HG03575 (cell line): ENCODE data around the gene AAGAB.
"Not testable (repeated sequence)": the region's sequence is repeated elsewhere in the genome, so short reads cannot be mapped to it uniquely, and the experiment has no call there.

Source experiments
- ATAC-seq: cut with Tn5 transposase; IDR thresholded peaks from one replicate; pipeline ENCODE4 v1.9.1; 2021; ENCODE audit not compliant: unreplicated experiment, insufficient number of reproducible peaks, low FRiP score; ENCODE audit errors: extremely low read depth

AAGAB gene

GRCh38 chr15:67256051-67256450, 1.6 kb upstream of the AAGAB start:
- ATAC-seq = no peak

- no peak for ATAC-seq
These were observed 768 bp downstream of the AAGAB start for GRCh38 chr15:67253549-67254237.

GRCh38 chr15:67253101-67253500, 1.4 kb downstream of the AAGAB start:
- ATAC-seq = no peak

GRCh38 chr15:67251318-67251717, 3.1 kb downstream of the AAGAB start:
- ATAC-seq = no peak

- no peak for ATAC-seq
These were observed 4.6 kb downstream of the AAGAB start for GRCh38 chr15:67249830-67250229.

- no peak for ATAC-seq
These were observed 6.4 kb downstream of the AAGAB start for GRCh38 chr15:67248011-67248505.

- not testable (repeated sequence) for ATAC-seq
These were observed 7.9 kb downstream of the AAGAB start for GRCh38 chr15:67246606-67247005.

GRCh38 chr15:67244971-67245478, 9.4 kb downstream of the AAGAB start:
- no peak for ATAC-seq

- no peak for ATAC-seq
These were observed 11.8 kb downstream of the AAGAB start for GRCh38 chr15:67242708-67243111.

GRCh38 chr15:67241132-67241855, 13.2 kb downstream of the AAGAB start:
- peak; percentile 75 for ATAC-seq

- ATAC-seq = no peak
These were observed 14.0 kb downstream of the AAGAB start for GRCh38 chr15:67240235-67241131.

GRCh38 chr15:67232591-67232990, 21.9 kb downstream of the AAGAB start:
- ATAC-seq = no peak

- ATAC-seq = no peak
These were observed 24.0 kb downstream of the AAGAB start for GRCh38 chr15:67230504-67230903.

GRCh38 chr15:67228286-67228685, 26.2 kb downstream of the AAGAB start:
- no peak for ATAC-seq

- ATAC-seq = no peak
These were observed 26.6 kb downstream of the AAGAB start for GRCh38 chr15:67227846-67228245.

GRCh38 chr15:67227431-67227830, 27.0 kb downstream of the AAGAB start:
- no peak for ATAC-seq

- ATAC-seq = no peak
These were observed 29.1 kb downstream of the AAGAB start for GRCh38 chr15:67225336-67225735.

- ATAC-seq = no peak
These were observed 29.6 kb downstream of the AAGAB start for GRCh38 chr15:67224889-67225288.

- no peak for ATAC-seq
These were observed 35.2 kb downstream of the AAGAB start for GRCh38 chr15:67219288-67219687.
